ENCODE data around the gene FNIP2. TPM values are rescaled to one million over a fixed set of nuclear protein-coding genes. Genes with fewer than 3 reads are reported as not detected.

FNIP2 gene
- total and polyA plus RNA-seq, 4 donors = 8.8 to 88.7 (median 23.5) TPM

DNA sequence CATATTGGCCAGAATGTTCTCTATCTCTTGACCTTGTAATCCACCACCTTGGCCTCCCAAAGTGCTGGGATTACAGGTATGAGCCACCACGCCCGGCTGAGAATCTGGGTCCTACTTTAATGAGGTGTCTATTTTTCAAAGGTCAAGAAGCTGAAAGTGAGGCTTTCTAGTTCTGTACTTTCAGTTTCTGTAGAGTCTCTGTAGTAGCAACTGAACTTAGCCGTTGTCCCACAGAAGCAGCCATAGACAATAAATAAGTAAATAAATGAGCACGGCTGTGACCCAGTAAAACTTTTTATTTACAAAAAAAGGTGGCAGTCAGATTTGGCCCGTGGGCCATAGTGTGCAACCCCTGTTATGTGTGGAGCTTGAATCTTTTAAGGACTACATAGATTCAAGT is 92.0 kb downstream of the FNIP2 start:
- TF ChIP-seq RAD21 (IDR thresholded peaks at IDR 0.05) (peak in 1 of 2 donors; percentile 35), HNF4G (IDR thresholded peaks at IDR 0.05) (no peak)
- H3K9me3 ChIP-seq (ENCODE audit: control insufficient read depth in 4 of 4, low read length in 3 of 4) = no peaks in the 10 kb centered on the region
- no peak for DNase-seq (ENCODE audit: low spot score)
- WGBS = 35% methylated on average over 5 of the region's 5 CpGs
- no peak overlapping the region for H3K9ac ChIP-seq (ENCODE audit: low read depth in 1 of 2, low read length in 2 of 2)
- no peak overlapping the region for H3K4me3 ChIP-seq (ENCODE audit: low read depth in 1 of 3, low read length in 3 of 3)
- no peaks in the 10 kb centered on the region for H3K27me3 ChIP-seq (ENCODE audit: control insufficient read depth in 4 of 4, insufficient read depth in 4 of 4, low read length in 3 of 4)
- peak overlapping the region; percentile 0 to 18 for H3K27ac ChIP-seq (ENCODE audit: low read depth in 1 of 2, low read length in 2 of 2)
- peaks cover 6 to 47% (median 22%) of the 10 kb centered on the region in 4 donors for H3K36me3 ChIP-seq (ENCODE audit: control insufficient read depth in 4 of 4, insufficient read depth in 3 of 4, low read depth in 1 of 4, low read length in 3 of 4)
- H3K4me1 ChIP-seq (ENCODE audit: control insufficient read depth in 4 of 4, insufficient read depth in 4 of 4, low read length in 3 of 4) = peaks cover 0 to 6% (median under 1%) of the 10 kb centered on the region in 4 donors

GRCh38 chr4:158861281-158861680 is 92.5 kb downstream of the FNIP2 start:
- WGBS = 98% methylated on average over 3 of the region's 3 CpGs
- TF ChIP-seq ZBTB33 (IDR thresholded peaks at IDR 0.05) = no peak
- TF ChIP-seq FOXA1 (IDR thresholded peaks at IDR 0.05) = no peak
- no peak for TF ChIP-seq REST (IDR thresholded peaks at IDR 0.05)
- no peak for TF ChIP-seq JUND (IDR thresholded peaks at IDR 0.05)
- no peak for TF ChIP-seq RAD21 (IDR thresholded peaks at IDR 0.05)
- TF ChIP-seq, protein P1, sequence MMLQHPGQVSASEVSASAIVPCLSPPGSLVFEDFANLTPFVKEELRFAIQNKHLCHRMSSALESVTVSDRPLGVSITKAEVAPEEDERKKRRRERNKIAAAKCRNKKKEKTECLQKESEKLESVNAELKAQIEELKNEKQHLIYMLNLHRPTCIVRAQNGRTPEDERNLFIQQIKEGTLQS (IDR thresholded peaks at IDR 0.05) = no peak
- TF ChIP-seq HNF4G (IDR thresholded peaks at IDR 0.05) = no peak
- no peak for TF ChIP-seq SP1 (IDR thresholded peaks at IDR 0.05)
- no peak for TF ChIP-seq TAF1 (conservative IDR thresholded peaks at IDR 0.05)
- TF ChIP-seq FOXA2 (IDR thresholded peaks at IDR 0.05) = no peak
- no peak for TF ChIP-seq RXRA (IDR thresholded peaks at IDR 0.05)
- Histone ChIP-seq H3K9ac (ENCODE audit: low read depth in 1 of 2, low read length in 2 of 2) (no peak overlapping the region), H3K9me3 (ENCODE audit: control insufficient read depth in 4 of 4, low read length in 3 of 4) (no peaks in the 10 kb centered on the region), H3K4me3 (ENCODE audit: low read depth in 1 of 3, low read length in 3 of 3) (no peak overlapping the region), H3K27me3 (ENCODE audit: control insufficient read depth in 4 of 4, insufficient read depth in 4 of 4, low read length in 3 of 4) (no peaks in the 10 kb centered on the region), H3K27ac (ENCODE audit: low read depth in 1 of 2, low read length in 2 of 2) (peak overlapping the region in 1 of 2 donors; percentile 0), H3K36me3 (ENCODE audit: control insufficient read depth in 4 of 4, insufficient read depth in 3 of 4, low read depth in 1 of 4, low read length in 3 of 4) (peaks cover 6 to 47% (median 22%) of the 10 kb centered on the region in 4 donors), H3K4me1 (ENCODE audit: control insufficient read depth in 4 of 4, insufficient read depth in 4 of 4, low read length in 3 of 4) (peaks cover 0 to 6% (median under 1%) of the 10 kb centered on the region in 4 donors)
- DNase-seq (ENCODE audit: low spot score) = no peak

- Histone ChIP-seq H3K27ac (ENCODE audit: low read depth in 1 of 2, low read length in 2 of 2) (no peak overlapping the region), H3K36me3 (ENCODE audit: control insufficient read depth in 4 of 4, insufficient read depth in 3 of 4, low read depth in 1 of 4, low read length in 3 of 4) (peaks cover 6 to 47% (median 22%) of the 10 kb centered on the region in 4 donors), H3K27me3 (ENCODE audit: control insufficient read depth in 4 of 4, insufficient read depth in 4 of 4, low read length in 3 of 4) (no peaks in the 10 kb centered on the region), H3K4me1 (ENCODE audit: control insufficient read depth in 4 of 4, insufficient read depth in 4 of 4, low read length in 3 of 4) (peaks cover 0 to 4% (median under 1%) of the 10 kb centered on the region in 4 donors), H3K9me3 (ENCODE audit: control insufficient read depth in 4 of 4, low read length in 3 of 4) (no peaks in the 10 kb centered on the region), H3K4me3 (ENCODE audit: low read depth in 1 of 3, low read length in 3 of 3) (no peak overlapping the region), H3K9ac (ENCODE audit: low read depth in 1 of 2, low read length in 2 of 2) (no peak overlapping the region)
- TF ChIP-seq RAD21 (IDR thresholded peaks at IDR 0.05) (peak in 1 of 2 donors; percentile 26), TAF1 (conservative IDR thresholded peaks at IDR 0.05) (no peak)
- DNase-seq (ENCODE audit: low spot score) = no peak
- WGBS = 93% methylated on average over 3 of the region's 3 CpGs
Measured at GRCh38 chr4:158861766-158862165, 92.9 kb downstream of the FNIP2 start.

Data from liver (tissue), 9 donors.